C1 segment of cervical spinal cord (tissue), 14 donors: ENCODE data around the gene ASB4.
A peak's percentile ranks its signal among the peaks of the same experiment; 100 is the strongest.

ENCODE experiments used
- DNase-seq, 14 donors: peaks; one replicate each; lab custom pipeline; 2025; lab: John Stamatoyannopoulos, UW

ASB4 gene

GRCh38 chr7:95526128-95526738, 40.5 kb downstream of the ASB4 start:
- DNase-seq = peak in 10 of 14 donors; percentile 13 to 60 (median 58)

- DNase-seq = peak in 9 of 14 donors; percentile 31 to 63 (median 47)
Observed at GRCh38 chr7:95527033-95527775, 41.5 kb downstream of the ASB4 start.

- no peak for DNase-seq
Observed at GRCh38 chr7:95527776-95528250, 42.1 kb downstream of the ASB4 start.

- no peak for DNase-seq
Observed at GRCh38 chr7:95529701-95530100, 44.0 kb downstream of the ASB4 start.

- no peak for DNase-seq
Observed at GRCh38 chr7:95530881-95531280, 45.1 kb downstream of the ASB4 start.

- DNase-seq = no peak
Observed at GRCh38 chr7:95531605-95532219, 46.0 kb downstream of the ASB4 start.

- DNase-seq = no peak
Observed at GRCh38 chr7:95534796-95535195, 49.1 kb downstream of the ASB4 start.

- DNase-seq = no peak
Observed at GRCh38 chr7:95535662-95536061, 49.9 kb downstream of the ASB4 start.

GRCh38 chr7:95536656-95537311, 51.0 kb downstream of the ASB4 start:
- no peak for DNase-seq

- no peak for DNase-seq
Observed at GRCh38 chr7:95537468-95537867, 51.7 kb downstream of the ASB4 start.

GRCh38 chr7:95539426-95539825, 53.7 kb downstream of the ASB4 start:
- no peak for DNase-seq

- DNase-seq = no peak
Observed at GRCh38 chr7:95540366-95540765, 54.6 kb downstream of the ASB4 start.

- DNase-seq = no peak
Observed at GRCh38 chr7:95543312-95543711, 57.6 kb downstream of the ASB4 start.

GRCh38 chr7:95544171-95544570, 58.4 kb downstream of the ASB4 start:
- DNase-seq = no peak

GRCh38 chr7:95545007-95545615, 59.4 kb downstream of the ASB4 start:
- DNase-seq = peak in 7 of 14 donors; percentile 6 to 46 (median 31)

- DNase-seq = no peak
Observed at GRCh38 chr7:95545673-95546072, 59.9 kb downstream of the ASB4 start.

GRCh38 chr7:95546647-95547046, 60.9 kb downstream of the ASB4 start:
- peak in 1 of 14 donors; percentile 13 for DNase-seq

GRCh38 chr7:95547361-95548348, 61.9 kb downstream of the ASB4 start:
- no peak for DNase-seq

GRCh38 chr7:95549818-95550529, 64.2 kb downstream of the ASB4 start:
- DNase-seq = peak in 13 of 14 donors; percentile 9 to 91 (median 75)

GRCh38 chr7:95550546-95550945, 64.8 kb downstream of the ASB4 start:
- peak in 1 of 14 donors; percentile 79 for DNase-seq
